HT-29 (cell line): ENCODE results near the gene TSPYL1. TPM values are rescaled to one million over a fixed set of nuclear protein-coding genes. Genes with fewer than 3 reads are reported as not detected.

Source experiments
- total RNA-seq: library from RNA; depleted of rRNA; stranded (reverse); fragments of >200 nt; shearing (Covaris generic); gene quantifications from 2 replicates; pipeline ENCODE4 v1.2.3, GENCODE V29; 2014; rRNA removed

The TSPYL1 gene
- total RNA-seq, 1 experiment from 2014 or later: 63.2 TPM

Other genes with a start within 250 kb of the TSPYL1 start
- 2.0 and 2.1 TPM in 2 replicates for gene FRK, start 219.0 kb downstream of the TSPYL1 start, total RNA-seq
- gene NT5DC1, start 179.1 kb downstream of the TSPYL1 start, total RNA-seq: 9.4 and 20.5 TPM in 2 replicates
- gene COL10A1, start 153.8 kb downstream of the TSPYL1 start, total RNA-seq: not detected in 2 replicates
- gene TSPYL4, start 25.9 kb downstream of the TSPYL1 start, total RNA-seq: 9.2 and 10.3 TPM in 2 replicates
- 1.9 and 5.3 TPM in 2 replicates for gene DSE, start 91.0 kb upstream of the TSPYL1 start, total RNA-seq
- gene CALHM6, start 181.4 kb upstream of the TSPYL1 start, total RNA-seq: not detected in 2 replicates
- 0.08 and 0.23 TPM in 2 replicates for gene CALHM5, start 231.7 kb upstream of the TSPYL1 start, total RNA-seq